NB4 (cell line): ENCODE data around the gene ADCY10.

Experiments used
- MYC ChIP-seq: IDR thresholded peaks from 2 replicates; pipeline ENCODE4 v1.6.1; 2011; ENCODE audit warnings: low read depth, low read length
- POLR2A ChIP-seq: IDR thresholded peaks from 2 replicates; pipeline ENCODE4 v1.6.1; 2011; ENCODE audit warnings: mild to moderate bottlenecking; ENCODE audit not compliant: insufficient read length; ENCODE audit errors: extremely low read depth
- TF ChIP-seq, protein P1 (sequence below): IDR thresholded peaks from one replicate; pipeline ENCODE4 v1.5.1; 2012; ENCODE audit warnings: low read depth, low read length
- TF ChIP-seq, protein P2 (sequence below): IDR thresholded peaks from 2 replicates; pipeline ENCODE4 v1.6.1; 2011; ENCODE audit warnings: low read depth, low read length

DNA sequence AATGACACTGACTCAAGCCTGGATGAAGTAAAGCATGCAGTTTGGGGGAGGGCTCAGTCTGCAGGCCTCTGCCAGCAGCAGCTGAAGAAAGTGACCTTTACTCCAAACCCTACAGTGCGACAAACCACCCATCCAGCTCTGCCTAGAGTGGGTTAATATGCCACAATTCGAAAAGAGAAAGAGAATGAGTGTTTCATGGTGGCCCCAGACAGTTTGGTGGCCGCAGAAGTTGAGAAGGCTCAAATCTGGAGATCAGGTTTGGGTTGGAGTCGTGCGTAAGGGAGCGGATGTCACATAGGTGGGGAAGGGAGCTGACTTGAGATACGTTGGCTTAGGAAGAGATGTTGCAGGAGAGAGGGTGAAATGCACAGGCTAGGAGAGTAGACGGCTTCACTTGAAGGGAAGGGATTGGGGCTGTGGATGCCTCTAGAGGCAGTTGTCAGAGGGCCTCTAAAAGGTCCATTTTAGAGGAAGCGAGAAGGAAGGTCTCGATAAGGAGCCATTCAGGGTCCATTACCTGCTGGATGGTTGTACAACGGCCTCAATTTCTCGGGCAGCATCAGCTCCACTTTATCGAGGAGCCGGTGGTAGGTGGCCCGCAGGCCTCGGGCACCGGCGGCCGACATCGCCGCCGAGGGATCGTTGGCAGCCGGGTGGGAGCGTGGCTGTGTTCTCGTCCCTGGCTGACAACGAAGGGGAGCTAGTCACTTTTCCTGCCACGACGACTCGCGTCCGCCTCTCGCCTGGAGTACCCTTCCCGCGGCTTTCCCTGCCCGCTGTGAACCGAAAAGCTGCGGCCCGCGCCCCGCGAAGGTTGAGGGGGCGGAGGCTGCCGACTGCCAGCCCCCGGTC is 21.5 kb upstream of the ADCY10 start:
- TF ChIP-seq, protein P1, sequence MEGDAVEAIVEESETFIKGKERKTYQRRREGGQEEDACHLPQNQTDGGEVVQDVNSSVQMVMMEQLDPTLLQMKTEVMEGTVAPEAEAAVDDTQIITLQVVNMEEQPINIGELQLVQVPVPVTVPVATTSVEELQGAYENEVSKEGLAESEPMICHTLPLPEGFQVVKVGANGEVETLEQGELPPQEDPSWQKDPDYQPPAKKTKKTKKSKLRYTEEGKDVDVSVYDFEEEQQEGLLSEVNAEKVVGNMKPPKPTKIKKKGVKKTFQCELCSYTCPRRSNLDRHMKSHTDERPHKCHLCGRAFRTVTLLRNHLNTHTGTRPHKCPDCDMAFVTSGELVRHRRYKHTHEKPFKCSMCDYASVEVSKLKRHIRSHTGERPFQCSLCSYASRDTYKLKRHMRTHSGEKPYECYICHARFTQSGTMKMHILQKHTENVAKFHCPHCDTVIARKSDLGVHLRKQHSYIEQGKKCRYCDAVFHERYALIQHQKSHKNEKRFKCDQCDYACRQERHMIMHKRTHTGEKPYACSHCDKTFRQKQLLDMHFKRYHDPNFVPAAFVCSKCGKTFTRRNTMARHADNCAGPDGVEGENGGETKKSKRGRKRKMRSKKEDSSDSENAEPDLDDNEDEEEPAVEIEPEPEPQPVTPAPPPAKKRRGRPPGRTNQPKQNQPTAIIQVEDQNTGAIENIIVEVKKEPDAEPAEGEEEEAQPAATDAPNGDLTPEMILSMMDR = no peak
- TF ChIP-seq POLR2A (peak; percentile 65), MYC (no peak)
- TF ChIP-seq, protein P2, sequence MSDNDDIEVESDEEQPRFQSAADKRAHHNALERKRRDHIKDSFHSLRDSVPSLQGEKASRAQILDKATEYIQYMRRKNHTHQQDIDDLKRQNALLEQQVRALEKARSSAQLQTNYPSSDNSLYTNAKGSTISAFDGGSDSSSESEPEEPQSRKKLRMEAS = no peak
